HK-2 (cell line): ENCODE measurements around the gene FXYD7.
A peak's percentile ranks its signal among the peaks of the same experiment; 100 is the strongest.
"Not testable (repeated sequence)": the region's sequence is repeated elsewhere in the genome, so short reads cannot be mapped to it uniquely, and the experiment has no call there.

Source experiments
- DNase-seq: peaks from one replicate; pipeline ENCODE4 v3.0.0-alpha.2; 2018; ENCODE audit not compliant: unreplicated experiment

FXYD7 gene

GRCh38 chr19:35144600-35145436, 1.8 kb downstream of the FXYD7 start:
- DNase-seq, result peak; percentile 52

DNA sequence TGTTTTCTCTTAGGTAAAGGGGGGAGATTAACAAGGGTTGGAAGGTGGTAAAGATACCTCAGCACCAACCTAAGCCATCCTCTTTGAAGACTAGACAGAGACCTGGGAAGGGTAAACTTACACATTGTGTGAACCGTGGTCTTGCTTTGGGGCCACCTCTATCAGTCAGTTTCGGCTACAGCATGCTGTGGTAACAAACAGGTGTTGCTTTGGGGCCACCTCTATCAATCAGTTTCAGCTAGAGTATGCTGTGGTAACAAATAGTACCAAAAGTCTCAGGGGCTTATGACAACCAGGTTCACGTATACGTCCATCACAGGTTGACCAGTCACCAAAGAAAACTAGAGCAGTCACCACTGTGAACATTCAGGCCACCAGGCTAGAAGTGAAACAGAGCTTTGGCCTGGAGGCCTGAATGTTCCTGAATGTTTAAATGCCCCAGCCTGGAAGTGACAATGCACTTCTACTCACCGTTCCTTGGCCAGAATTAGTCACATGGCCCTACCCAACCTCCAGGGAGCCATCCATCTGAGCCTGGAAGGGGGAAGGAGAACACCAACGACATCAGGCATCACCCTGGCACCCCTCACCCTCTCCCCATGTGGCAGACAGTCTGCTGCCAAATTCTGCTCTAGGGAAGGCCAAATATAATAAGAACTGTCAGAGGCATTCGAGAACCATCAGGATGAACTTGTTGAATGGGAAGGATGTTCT, 3.8 kb downstream of the FXYD7 start:
- DNase-seq, result no peak

GRCh38 chr19:35149463-35149862, 6.4 kb downstream of the FXYD7 start:
- DNase-seq, result no peak

GRCh38 chr19:35150445-35150844, 7.4 kb downstream of the FXYD7 start:
- DNase-seq, result no peak

GRCh38 chr19:35151273-35152065, 8.4 kb downstream of the FXYD7 start:
- no peak for DNase-seq

DNA sequence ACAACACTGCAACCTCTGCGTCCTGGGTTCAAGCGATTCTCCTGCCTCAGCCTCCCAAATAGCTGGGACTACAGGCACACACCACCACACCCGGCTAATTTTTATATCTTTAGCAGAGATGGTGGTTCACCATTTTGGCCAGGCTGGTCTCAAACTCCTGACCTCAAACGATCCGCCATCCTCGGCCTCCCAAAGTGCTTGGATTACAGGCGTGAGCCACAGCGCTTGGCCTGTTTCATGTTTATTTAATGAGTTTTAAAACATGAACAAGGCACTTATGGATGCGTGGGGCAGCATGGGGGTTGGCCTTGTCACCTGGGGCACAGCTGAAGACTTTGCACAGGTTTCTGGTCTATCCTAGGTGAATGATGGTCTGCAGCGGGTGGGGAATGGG, 10.1 kb downstream of the FXYD7 start:
- not testable (repeated sequence) for DNase-seq

GRCh38 chr19:35153701-35154524, 10.9 kb downstream of the FXYD7 start:
- no peak for DNase-seq

DNA sequence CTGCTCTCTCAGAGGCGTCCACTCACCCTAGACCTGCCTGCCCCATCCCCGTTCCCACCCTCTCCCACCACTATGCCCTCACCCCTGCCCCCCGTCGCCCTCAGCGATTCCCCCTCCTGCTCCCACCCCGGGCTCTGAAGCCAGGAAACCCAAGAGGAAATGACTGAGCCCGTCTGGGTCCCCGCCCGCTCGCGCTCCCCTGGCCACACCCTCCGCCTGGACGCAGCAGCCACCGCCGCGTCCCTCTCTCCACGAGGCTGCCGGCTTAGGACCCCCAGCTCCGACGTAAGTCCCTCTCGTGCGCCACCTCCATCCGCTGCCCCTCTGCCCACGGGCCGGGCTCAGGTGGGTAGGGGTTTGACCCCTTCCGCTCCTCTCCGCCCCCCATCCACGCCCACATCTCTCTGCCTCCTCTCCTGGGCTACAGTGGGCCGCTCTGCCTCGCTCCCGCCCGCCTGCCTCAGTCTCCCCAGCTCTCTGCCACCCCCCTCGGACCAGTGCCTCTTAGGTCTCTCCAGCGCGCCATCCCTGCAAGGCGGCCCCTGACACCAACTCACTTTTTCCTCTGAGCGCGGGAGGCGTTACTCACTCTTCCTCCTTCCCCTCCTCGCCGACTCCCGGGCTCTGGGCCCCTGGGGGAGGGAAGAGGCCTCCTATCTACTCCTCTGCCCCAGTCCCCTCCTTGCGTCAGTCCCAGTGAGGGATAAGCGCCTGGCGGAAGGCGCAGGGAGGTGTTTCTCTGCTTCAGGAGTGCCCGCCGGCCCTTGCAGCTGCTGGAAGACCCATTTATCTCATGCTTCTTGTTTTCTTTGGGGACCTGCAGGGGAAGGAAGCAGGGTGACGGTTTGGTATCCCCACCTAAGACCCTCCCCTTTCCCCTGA, 11.7 kb downstream of the FXYD7 start, which contains the start of gene FXYD5:
Gene FXYD5 (plus strand): TSS at position 211 of the 882 bp plus-strand sequence. CDS start 816 bp downstream, outside the sequence.
- DNase-seq, result peak; percentile 82

DNA sequence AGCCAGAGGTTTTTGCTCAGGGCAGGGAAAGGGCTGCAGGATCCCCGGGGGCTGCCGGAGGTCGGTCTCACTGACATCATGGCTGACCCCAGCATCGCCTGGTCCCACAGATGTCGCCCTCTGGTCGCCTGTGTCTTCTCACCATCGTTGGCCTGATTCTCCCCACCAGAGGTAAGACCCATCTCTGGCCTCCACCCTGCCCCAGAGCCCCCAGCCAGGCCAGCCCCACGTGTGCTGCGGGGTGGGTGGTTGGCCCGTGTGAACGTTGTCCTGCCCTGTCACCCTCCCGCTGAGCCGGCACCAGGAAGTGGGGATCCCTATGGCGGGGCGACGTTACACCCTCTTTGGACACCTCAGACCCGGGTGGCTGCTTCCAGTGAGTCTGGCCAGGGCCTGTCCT, 12.4 kb downstream of the FXYD7 start:
- DNase-seq, result no peak

GRCh38 chr19:35155981-35156672, 13.1 kb downstream of the FXYD7 start:
- DNase-seq, result no peak

DNA sequence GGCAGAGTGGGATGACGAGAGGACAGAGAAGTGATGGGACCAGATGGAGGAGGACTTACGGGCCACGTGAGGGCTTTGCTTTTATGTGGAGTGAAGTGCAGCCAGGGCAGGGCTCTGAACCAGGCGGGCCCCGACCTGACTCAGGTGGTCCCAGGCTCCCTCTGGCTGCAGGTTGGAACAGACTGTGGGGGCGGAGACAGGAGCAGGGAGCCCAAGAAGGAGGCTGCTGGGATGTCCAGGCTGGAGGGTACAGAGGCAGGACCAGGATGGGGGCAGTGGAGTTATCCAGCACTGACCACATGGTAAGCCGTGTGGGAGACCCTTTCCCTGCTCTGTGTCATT, 13.6 kb downstream of the FXYD7 start:
- no peak for DNase-seq

DNA sequence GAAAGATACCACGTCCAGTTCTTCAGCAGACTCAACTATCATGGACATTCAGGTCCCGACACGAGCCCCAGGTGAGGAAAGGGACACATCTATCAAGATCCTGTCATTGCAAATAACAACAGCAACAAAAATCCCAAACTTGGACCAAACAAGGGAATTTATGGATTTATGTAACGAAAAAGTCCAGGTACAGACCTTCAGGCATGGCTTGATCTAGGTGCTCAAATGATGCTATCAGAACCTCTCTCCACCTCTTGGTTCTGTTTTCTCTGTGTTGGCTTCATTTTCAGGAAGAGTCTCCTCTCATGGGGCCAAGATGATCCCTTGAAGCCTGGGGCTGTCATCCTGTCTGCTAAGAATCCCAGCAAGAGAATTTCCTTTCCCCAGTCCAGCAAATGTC, 14.4 kb downstream of the FXYD7 start:
- DNase-seq, result no peak

DNA sequence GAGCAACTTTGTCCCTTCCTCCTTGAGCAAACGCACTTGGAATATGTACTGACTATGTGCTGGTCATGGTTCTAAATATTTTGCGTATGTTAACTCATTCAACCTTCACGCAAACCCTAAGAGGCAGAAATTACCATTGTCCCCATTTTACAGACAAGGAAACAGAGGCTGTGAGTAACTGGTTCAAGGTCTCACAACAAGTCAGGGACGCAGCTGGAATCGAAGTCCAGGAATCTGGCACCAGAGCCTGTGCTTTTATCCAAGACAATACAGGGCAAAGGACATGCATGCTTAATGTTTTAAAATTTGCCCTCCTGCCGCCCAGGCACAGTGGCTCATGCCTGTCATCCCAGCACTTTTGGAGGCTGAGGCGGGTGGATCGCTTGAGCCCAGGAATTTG, 16.6 kb downstream of the FXYD7 start:
- no peak for DNase-seq

- DNase-seq, result no peak
Observed at GRCh38 chr19:35160629-35161433, 17.8 kb downstream of the FXYD7 start.

- DNase-seq, result no peak
Observed at GRCh38 chr19:35161434-35161743, 18.3 kb downstream of the FXYD7 start.

DNA sequence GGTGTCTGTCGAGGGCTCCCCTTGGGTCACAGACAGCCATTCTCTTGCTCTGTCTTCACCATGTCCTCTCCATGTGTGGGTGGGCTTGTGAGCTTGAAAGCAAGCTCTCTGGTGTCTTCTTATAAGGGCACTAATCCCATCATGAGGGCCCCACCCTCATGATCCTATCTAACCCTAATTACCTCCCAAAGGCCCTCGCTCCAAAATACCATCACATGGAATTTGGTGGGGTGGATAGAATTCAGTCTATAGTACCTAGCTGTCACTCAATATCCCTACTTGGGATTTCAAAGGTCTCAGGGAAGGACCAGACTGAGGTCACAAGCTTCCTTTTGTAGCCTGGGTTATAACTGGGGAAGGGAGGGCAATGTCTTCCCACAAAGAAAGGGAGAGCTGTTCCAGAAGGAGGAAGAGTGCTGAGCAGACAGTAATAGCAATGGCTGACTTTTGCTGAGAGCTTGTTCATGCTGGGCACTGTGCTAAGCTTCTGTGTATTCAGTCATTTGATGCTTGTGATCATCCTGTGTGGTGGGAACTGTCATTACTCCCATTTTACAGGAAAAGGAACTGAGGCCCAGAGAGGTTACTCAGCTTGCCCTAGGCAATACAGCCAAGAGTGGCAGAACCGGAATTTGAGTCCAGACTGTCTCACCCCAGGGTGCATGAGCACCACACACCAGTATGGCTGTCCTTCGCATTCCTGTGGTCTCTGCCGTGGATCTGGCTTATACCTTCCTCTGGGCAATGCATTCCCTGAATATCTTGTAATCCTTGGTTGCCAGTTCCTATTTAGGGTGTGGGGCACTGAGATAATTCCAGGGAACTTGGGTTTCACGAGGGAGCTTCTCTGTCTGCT, 19.6 kb downstream of the FXYD7 start:
- no peak for DNase-seq

DNA sequence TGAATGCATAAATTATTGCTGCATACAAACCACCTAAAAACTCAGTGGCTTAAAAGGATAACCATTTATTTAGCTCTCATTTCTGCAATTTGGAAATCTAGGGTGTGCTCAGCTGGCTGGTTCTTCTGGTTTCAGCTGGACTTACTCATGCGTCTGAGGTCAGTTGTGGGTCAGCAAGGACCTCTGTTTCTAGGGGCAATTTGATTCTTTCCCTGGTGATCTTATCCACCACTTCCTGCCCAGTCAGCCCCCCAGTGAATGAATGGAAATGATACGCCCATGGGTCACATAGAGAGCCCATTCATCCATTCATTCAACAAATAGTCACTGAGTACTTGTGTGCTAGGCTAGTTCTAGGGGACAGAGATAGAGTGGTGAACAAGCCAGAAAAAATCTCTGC, 21.4 kb downstream of the FXYD7 start:
- no peak for DNase-seq
